Right renal cortex interstitium (tissue), 3 donors: ENCODE results near the gene ARHGAP32. TPM values are rescaled to one million over a fixed set of nuclear protein-coding genes. Genes with fewer than 3 reads are reported as not detected.

Experiments
- DNase-seq, 3 donors: peaks; one replicate each; pipeline ENCODE4 v3.0.0-alpha.2; 2013; ENCODE audit warnings: low read depth in 3 of 3, low spot score in 2 of 3
- polyA plus RNA-seq, 3 donors: library from polyadenylated mRNA; unstranded; fragments of 120-200 nt; gene quantifications; one replicate each; pipeline ENCODE4 v1.2.1, GENCODE V29; 2013; ENCODE audit not compliant: insufficient read length in 3 of 3

ARHGAP32 gene
- polyA plus RNA-seq, 3 donors: 14.7 to 15.9 (median 15.8) TPM

DNA sequence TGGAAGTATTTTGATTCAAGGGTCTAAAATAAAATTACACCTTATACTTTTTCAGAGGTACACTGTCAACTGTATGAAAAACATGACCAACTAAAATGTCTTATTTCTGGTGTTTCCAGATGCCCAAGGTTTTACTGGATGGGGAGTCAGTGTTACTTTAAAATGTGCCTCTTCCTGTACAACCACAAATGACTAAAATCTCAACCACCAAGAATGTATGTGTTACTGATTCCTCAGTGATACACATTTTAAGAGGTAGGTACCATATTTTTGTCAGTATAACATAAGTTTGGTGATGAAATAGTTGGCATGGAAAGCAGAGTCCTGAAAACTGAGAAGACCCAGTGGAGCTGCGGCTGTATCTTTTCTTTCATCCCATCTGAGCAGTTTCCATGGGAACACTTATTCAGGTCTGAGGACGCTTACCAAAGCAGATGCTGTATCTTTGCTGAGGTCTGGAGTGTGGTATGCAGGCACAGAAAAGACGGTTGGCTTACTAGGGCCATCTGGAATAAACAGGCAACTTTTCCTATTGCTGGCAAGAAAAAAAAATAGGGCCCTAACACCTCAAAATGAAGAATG lies 228.3 kb downstream of the ARHGAP32 start:
- no peak for DNase-seq

- no peak for DNase-seq
Observed at GRCh38 chr11:128962896-128963295, 229.2 kb downstream of the ARHGAP32 start.

- no peak for DNase-seq
Observed at GRCh38 chr11:128961645-128962044, 230.5 kb downstream of the ARHGAP32 start.

- DNase-seq: no peak
Observed at GRCh38 chr11:128957202-128957482, 235.0 kb downstream of the ARHGAP32 start.

DNA sequence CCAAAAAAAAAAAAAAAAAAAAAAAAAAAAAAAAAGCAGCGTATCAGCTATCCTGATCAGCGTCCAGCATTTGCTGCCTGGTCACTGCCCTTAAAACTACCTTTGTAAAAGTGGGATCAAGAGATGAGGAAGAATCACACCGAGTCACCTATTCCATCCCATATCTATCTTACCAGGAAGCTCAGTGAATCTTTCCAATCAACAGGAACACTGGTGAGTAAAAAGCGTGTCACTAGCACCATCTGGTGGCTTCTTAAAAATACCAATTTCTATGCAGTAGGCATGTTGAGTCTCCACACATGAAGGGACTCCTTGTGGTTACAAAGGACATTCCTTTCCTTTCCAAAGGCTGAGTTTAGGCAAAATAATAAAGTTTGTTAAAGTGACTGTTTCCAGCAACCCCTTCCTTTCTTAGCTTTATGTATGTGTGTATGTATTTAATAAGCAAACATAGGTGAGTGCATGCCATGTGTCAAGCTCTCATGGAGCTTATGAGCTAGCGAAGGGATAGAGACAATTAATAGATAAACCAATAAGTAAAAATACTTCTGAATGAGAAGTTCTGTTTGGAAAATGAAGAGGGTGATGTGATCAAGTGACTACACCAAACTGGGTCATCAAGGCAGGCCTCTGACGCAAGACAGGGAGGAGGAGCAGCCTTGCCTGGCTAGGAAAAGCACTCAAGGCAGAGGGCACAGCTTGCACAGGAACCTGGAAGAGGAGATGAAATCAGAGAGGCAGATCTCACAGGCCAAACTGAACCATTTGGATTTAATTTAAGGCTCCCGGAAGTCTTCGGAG lies 235.5 kb downstream of the ARHGAP32 start:
- peak; percentile 73 to 77 (median 73) for DNase-seq

DNA sequence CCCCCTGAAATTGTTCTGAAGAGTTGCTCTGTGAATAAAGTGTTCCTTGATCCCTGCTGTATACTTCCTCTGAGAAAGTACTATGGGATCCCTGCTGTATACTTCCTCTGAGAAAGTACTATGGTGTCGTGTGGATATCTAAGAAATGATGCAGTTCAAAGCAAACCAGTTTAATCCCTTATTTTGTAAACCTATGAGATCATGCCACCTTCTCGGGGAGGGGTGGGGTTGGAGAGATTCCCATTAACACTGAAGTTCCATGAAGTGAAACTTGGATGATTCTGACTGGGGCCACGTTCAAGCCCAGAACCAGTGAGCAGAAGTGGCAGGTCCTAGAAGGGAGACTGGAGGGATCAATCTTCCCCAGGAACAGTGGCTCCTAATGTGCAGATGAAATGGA lies 236.5 kb downstream of the ARHGAP32 start:
- DNase-seq: no peak

- no peak for DNase-seq
Observed at GRCh38 chr11:128953151-128953550, 239.0 kb downstream of the ARHGAP32 start.

GRCh38 chr11:128949791-128950454 lies 242.2 kb downstream of the ARHGAP32 start:
- no peak for DNase-seq

DNA sequence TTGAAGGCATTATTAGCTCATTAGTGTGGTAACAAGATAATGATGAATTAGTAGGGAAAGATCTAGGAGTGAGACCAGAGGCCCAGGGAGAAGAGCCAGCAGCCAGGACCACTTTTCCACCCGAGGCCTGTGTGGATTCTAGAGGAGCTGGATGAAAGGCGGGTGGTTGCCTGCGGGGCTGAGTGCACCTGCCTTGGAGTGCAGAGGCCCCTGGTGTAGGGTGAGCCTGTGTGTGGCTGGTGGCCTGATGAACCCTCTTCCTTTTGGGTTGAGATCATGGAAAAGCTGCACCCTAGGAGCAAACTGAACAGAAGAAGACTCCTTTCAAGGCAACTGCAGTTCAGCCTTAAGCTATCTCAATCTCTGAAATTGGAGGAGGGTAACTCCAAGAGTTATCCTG lies 243.5 kb downstream of the ARHGAP32 start:
- DNase-seq: no peak

DNA sequence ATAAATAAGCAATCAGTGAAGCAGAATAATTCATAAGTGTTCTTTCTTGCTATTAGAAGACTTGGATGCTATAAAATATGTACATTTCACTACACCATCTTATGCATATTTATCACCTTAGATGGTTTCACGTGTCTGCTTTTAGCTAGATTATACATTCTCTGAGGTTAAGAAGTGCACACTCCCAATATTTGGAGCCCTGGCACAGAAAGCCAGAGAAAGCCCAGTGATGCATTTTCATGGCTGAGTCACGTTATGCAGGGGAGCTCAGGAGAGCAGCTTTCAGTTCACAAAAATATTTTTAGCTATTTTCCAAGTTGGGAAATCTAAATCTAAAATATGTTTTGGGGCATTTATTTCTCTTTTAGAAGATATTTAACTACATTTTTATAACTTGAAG lies 244.4 kb downstream of the ARHGAP32 start:
- no peak for DNase-seq

- DNase-seq: no peak
Observed at GRCh38 chr11:128946648-128947047, 245.5 kb downstream of the ARHGAP32 start.

DNA sequence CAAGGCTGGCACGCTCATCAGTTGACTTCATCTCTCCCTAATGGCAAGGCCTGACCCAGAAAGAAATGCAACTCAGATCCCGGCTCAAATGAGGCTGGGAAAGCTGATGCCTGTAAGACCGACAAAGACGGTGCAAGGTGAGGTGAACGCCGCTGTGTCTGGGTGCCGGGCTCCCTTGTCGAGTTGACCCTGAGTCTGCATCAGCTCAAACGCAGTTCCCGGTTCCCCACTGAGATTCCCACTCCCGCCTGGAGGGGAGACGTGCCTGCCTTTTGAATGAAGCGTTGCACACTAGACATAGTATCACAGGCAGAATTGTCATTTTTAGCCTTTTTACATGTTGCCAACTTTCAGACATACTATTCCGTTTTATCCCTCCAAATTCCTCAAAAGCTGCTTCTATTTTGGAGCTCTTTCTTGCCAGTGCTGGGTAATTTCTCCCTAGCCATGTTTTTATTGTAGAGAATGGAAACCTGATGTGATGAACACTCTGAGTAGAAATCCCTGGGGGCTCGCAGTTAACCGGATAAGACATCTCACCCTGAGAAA lies 248.6 kb downstream of the ARHGAP32 start:
- DNase-seq: no peak

GRCh38 chr11:128942817-128943427 lies 249.2 kb downstream of the ARHGAP32 start, which contains the start of gene TP53AIP1:
TP53AIP1 (minus strand) TSS chr11:128942871; CDS start chr11:128937818, 5,053 bp downstream.
- DNase-seq: no peak

DNA sequence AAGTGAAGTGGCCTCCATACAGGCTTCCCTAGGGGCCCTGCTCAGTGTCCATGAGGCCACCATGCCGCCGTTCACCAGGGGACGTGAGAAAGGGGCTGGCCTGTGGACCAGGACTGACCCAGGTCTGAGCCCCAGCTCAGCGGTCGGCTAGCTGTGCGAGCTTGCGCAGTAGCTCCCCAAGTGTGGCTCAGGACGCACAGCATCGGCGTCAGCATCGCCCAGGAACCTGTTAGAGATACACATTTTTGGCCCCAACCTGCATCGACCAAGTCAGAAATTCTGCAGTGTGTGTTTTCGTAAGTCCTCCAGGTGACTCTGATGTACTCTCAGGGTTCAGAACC lies 249.9 kb downstream of the ARHGAP32 start:
- DNase-seq: no peak

GRCh38 chr11:128941573-128942271 lies 250.4 kb downstream of the ARHGAP32 start:
- no peak for DNase-seq

DNA sequence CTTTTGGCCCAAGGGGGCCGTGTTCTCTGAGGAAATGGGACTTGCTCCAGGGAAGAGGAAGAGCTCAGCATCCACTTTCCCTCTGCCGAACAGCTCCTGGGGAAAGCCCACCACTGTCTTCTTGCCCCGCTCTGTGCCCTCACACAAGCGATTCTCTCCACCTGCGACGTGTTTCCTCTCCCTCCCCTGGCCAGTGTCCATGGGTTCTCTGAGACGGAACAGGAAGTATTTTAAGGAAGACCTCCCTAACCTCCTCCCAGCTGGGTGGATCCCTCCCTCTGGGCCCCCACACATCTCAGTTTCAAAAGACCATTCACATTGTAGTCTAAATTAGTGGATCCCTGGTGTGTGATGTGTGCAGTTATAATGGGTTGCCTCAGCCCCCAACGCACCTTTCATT lies 251.0 kb downstream of the ARHGAP32 start:
- no peak for DNase-seq

GRCh38 chr11:128940603-128941002 lies 251.5 kb downstream of the ARHGAP32 start:
- no peak for DNase-seq

DNA sequence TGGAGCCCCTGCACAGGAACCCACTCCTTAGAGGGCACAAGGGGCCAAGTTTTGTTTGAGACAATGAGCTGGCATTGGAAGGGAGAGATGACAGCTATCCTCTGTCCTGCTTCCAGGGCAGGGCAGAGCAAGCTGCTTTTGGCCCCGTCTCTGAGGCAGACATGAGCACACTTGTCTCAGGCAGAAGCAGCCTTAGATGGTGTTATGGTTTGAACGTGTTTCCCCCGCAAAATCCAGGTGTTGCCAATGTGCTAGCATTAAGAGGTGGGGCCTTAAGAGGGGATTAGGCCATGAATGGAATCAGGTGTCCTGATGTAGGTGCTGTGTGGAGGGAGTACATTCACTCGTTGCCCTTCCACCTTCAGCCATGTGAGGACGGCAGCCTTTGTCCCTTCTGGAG lies 252.0 kb downstream of the ARHGAP32 start:
- DNase-seq: no peak

DNA sequence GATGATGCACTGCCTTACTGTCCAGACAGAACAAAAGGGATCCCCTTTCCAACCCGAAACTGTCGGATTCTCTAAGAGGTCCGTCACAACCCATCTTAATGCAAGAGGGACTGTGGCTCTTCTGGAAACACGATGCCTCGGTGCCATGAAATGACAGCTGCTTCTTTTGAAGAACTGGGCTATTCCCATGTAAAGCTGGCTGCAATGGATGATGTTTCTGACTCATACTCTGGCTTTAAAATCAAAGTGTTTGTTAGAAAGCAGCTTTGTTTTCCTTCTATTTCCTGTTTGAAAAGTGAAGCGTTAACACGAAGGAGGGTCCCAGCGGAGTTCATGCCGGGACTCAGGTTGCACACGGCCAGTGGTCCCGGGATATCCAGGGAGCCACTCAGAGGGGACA lies 252.5 kb downstream of the ARHGAP32 start:
- DNase-seq: no peak

DNA sequence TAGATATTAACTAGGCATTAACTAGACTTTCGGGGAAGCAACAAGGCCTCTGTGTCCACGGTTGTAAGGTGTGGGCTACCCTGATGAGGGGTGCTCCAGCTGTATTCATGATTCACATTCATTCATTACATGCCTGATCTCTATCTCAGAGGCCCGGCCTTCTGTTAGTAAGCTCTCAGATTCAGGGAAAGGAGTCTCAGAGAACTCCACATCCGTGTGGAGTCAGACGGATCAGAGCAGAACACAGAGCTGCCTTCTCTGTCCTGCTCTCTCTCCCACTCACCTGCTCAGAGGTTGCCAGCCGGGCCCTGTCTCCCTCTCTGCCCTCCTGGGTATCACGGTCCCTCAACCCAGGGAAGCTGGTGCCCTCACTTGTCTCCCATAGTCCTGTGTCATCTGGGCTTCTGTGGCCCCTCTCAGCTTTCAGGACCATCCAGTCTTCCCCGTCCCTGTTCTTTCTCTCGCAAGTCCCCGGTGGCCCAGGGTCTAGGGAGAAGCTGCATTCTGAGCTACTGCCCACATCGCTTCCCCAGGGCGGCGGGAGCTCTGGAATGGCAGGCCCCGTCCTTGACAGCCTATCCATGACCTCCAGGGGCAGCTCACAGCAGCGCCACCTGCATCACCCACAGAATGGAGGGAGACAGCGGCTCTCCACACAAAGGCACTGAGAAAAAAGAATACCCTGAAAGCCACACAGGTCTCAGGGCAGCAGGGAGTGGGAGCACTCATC lies 253.8 kb downstream of the ARHGAP32 start:
- DNase-seq: no peak
